Breast epithelium (tissue), 3 donors: ENCODE data around the gene VTI1B.
"Not testable (repeated sequence)": the region's sequence is repeated elsewhere in the genome, so short reads cannot be mapped to it uniquely, and the experiment has no call there.

ENCODE experiments used
- CTCF ChIP-seq, 3 donors: fragments of 450-650 bp; IDR thresholded peaks; one replicate each; pipeline ENCODE4 v1.5.1; 2016 to 2017; ENCODE audit warnings: antibody characterized with exemption in 3 of 3, mild to moderate bottlenecking in 3 of 3, moderate library complexity in 3 of 3
- POLR2A ChIP-seq: fragments of 450-650 bp; IDR thresholded peaks from one replicate; pipeline ENCODE4 v1.6.1; 2016; ENCODE audit warnings: antibody characterized with exemption, mild to moderate bottlenecking, moderate library complexity
- POLR2AphosphoS5 ChIP-seq, 3 donors: sonication (generic); formaldehyde crosslinking; IDR thresholded peaks; one replicate each; pipeline ENCODE4 v1.6.1; 2017; ENCODE audit warnings: antibody characterized with exemption in 3 of 3

DNA sequence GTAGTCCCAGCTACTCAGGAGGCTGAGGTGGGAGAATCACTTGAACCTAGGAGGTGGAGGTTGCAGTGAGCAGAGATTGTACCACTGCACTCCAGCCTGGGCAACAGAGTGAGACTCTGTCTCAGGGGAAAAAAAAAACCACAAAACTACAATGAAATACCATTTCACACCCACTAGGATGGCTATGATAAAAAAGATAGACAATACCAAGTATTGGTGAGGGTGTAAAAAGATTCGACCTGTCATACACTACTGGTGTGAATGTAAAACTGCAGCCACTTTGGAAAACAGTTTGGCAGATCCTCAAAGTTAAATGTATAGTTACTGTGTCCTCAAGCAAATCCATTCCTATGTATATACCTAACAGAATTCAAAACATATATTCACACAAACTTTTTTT lies 48.3 kb downstream of the VTI1B start:
- TF ChIP-seq CTCF (IDR thresholded peaks at IDR 0.05); POLR2A; POLR2AphosphoS5 (IDR thresholded peaks at IDR 0.05): not testable (repeated sequence)
